LHCN-M2 (cell line): ENCODE data around the gene NSL1. TPM values are rescaled to one million over a fixed set of nuclear protein-coding genes. Genes with fewer than 3 reads are reported as not detected.
A peak's percentile ranks its signal among the peaks of the same experiment; 100 is the strongest.
"Not testable (repeated sequence)": the region's sequence is repeated elsewhere in the genome, so short reads cannot be mapped to it uniquely, and the experiment has no call there.

ENCODE experiments used
- DNase-seq: peaks from one replicate; pipeline ENCODE4 v3.0.0-alpha.2; 2012; ENCODE audit warnings: low read depth
- polyA plus RNA-seq: library from polyadenylated mRNA; unstranded; fragments of >200 nt; gene quantifications from one replicate; pipeline ENCODE4 v1.2.1, GENCODE V29; 2012; ENCODE audit warnings: missing spikeins
- total RNA-seq: library from RNA; depleted of rRNA; stranded (reverse); fragments of >200 nt; gene quantifications from 2 replicates; pipeline ENCODE4 v1.2.3, GENCODE V29; 2014; rRNA removed

The NSL1 gene
- total RNA-seq, result 36.2 and 55.0 TPM in 2 replicates
- 15.9 TPM for polyA plus RNA-seq

DNA sequence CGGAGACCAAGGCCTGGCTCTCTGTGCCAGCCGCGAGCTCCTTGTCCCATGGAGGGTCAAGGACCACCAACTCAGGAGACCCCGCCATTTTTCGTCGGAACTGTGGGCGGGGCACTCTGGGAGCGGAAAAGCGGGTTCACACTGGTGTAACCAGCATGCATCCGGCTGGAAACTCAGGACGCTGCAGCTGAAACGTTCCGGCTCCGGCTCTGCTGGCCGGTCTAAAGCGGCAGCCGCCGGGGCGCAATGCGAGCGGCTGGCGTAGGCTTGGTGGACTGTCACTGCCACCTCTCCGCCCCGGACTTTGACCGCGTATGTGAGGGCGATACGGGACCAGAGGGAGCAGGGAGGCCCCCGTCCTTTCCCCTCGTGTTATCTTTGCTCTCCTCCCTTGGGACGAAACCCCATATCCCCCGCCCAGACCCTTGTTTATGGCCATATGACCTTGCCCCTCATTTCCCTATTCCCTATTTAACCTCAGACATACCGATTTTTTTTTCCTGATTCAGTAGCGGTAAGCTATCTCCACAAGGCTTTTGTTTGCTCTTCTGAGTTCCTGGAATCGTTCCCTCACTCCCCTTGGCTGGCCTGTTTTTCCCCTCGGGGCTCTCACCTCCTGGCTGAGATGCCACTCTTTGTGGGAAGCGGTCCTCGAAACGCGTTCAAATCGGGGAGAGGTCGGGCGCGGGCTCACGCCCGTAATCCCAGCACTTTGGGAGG is at the start of gene NSL1, which contains the start of gene TATDN3:
Gene NSL1 (minus strand): TSS at position 102 of the 720 bp plus-strand sequence. CDS start 14 bp downstream, at position 88.
Gene TATDN3 (plus strand): TSS at position 219 of the 720 bp plus-strand sequence. CDS start 28 bp downstream, at position 247.
- peak; percentile 92 for DNase-seq

DNA sequence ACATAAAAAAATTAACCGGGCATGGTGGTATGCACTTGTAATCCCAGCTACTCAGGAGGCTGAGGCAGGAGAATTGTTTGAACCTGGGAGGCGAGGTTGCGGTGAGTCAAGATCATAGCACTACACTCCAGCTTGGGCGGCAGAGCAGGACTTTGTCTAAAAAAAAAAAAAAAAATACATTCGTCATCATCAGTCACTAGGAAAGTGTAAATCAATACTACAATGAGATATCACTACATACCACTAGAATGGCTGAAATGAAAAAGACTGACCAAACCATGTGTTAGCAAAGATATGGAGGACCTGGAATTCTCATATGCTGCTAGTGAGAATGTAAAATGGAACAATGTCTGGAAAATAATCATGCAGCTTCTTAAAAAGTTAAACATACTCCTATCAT is 46.6 kb upstream of the NSL1 start:
- DNase-seq, result no peak

DNA sequence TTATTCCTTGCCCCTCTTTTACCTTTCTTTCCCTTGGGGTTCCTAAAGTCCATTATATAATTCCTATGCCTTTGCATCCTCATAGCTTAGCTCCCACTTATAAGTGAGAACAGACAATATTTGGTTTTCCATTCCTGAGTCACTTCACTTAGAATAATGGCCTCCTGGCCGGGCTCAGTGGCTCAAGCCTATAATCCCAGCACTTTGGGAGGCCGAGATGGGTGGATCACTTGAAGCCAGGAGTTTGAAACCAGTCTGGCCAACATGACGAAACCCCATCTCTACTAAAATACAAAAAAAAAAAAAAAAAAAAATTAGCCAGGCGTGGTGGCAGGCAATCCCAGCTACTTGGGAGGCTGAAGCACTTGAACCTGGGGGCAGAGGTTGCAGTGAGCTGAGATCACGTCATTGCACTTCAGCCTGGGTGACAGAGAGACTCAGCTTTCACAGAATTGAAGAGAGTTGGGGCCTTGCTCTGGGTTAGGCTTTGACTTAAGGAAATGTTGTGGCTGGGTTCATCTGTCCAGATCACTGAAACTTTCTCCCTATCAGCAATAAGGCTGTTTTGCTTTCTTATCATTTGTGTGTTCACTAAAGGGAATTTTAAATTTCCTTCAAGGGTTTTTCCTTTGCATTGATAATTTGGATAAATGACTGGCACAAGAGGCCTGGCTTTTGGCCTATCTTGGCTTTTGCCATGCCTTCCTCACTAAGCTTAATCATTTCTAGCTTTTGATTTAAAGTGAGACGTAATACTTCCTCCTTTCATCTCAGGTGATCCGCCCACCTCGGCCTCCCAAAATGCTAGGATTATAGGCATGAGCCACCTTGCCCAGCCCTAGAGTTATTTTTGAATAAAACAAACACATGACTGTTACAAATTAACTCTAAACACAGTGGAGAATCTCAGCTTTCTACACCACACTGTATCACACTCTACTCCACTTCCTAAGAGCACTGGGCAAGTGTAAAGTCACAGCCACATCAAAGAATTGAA is 41.9 kb upstream of the NSL1 start:
- DNase-seq, result not testable (repeated sequence)

GRCh38 chr1:212828395-212828794 is 36.8 kb upstream of the NSL1 start:
- DNase-seq, result no peak

DNA sequence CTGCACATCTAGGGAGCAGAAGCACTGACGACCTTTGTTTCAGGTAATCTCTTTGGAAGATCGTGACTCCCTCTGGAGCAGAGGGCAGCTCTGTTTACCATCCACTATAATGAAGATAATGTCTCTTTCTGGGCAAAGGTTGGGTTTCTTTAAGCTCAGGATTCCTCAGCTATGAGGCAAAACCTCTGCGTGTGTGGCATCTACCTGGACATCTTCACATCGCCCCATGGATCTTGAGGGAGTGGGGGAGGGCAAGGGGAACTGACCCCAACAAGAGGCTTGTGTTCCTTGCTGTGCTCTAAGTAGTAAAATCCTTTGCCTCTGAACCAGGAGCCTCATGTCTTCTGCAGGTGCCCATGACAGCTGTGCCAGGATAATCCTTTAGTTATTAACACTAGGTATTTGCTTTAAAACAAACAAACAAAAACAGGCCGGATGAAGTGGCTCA is 36.3 kb upstream of the NSL1 start:
- DNase-seq, result no peak

GRCh38 chr1:212827171-212827776 is 35.7 kb upstream of the NSL1 start:
- no peak for DNase-seq

DNA sequence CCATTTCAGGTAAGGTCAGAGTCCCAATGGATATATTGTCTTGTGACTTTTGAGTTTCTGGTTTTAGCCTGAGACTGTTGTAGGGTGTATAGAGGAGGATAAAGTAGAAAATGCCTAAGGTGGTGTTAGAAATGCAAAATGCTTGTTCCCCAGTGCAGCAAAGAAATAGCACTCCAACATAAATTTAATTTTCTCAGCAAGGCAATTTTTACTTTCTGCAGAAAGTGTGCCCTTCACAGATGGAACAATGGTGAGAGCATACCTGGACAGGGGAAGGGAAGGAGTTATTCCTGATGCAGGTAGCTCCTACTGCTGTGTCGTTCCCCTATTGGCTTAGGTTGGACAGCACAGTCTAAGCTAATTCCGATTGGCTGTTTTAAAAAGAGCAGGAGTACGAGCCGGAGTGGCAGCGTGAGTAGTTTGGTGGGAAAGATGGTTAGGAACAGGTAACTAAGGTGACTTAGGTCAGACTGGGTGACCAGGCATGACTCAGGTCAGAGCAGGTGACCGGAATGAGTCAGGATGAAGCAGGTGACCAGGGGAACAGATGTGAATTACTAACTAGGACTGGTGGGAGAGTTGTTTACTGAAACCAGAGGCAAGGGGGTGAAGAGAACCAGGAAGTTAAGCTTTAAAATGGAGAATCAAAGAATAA is 34.3 kb upstream of the NSL1 start:
- no peak for DNase-seq

GRCh38 chr1:212824201-212824600 is 32.6 kb upstream of the NSL1 start:
- DNase-seq, result no peak

- DNase-seq, result no peak
Measured at GRCh38 chr1:212822956-212823355, 31.4 kb upstream of the NSL1 start.

- no peak for DNase-seq
Measured at GRCh38 chr1:212820969-212821368, 29.4 kb upstream of the NSL1 start.

DNA sequence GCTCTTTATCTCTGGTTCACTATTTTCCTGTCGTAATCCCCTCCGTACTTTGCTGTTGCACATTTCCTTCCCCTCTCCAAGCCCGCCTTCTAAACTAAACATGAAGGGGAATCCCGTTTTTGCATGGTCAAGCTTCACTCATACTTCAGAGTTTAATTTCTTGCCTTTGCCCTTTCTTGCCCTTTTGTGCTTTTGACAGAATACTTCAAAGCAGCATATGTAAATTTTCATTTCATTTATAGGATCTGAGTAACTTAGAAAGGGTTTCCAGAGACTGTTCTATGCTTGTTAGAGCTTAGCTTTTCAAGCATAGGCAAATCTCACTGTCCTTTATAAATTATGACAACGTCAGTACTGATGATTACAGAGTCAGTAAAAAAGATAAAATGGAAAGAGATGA is 28.1 kb upstream of the NSL1 start:
- DNase-seq, result no peak

GRCh38 chr1:212816567-212817278 is 25.1 kb upstream of the NSL1 start:
- no peak for DNase-seq

- peak; percentile 5 for DNase-seq
Measured at GRCh38 chr1:212814537-212815334, 23.2 kb upstream of the NSL1 start.

DNA sequence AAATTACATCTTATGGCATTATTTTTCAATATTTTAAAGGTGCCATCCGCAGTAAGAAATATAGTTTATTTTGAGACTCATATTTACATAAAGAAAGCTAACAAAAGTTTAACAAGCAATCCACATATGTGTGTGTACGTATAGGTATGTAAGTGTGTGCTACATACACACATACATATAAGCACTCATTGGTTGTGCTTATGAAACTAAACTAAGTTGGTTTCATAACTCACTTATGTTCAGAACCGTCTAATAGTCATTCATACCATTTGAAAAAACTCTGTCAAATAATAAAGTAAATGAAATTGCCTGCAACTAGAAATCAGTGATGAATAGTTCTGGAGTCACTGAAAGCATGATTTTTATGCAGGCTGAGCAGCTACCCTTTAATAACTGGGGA is 14.2 kb upstream of the NSL1 start:
- no peak for DNase-seq

DNA sequence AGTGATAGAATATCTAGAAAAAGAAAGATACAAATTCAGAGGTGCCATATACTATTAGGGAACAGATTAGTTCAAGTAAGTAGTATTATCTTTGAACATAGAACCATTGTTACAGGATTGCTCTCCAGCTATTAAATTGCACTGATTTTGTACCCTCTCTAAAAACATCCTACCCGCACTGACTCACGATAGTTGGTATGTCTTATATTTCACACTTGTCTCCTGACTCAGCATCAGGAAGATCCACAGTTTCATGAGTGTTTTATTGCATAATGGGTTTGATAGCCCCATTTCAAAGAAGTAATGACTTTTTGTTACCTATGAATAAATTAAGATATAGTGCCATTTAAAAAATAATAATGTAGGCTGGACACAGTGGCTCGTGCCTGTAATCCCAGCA is 6.1 kb upstream of the NSL1 start:
- DNase-seq, result peak; percentile 79

GRCh38 chr1:212794561-212795014 is 3.0 kb upstream of the NSL1 start:
- DNase-seq, result no peak

GRCh38 chr1:212792396-212792908 is 875 bp upstream of the NSL1 start:
- DNase-seq, result peak; percentile 6

GRCh38 chr1:212791261-212791675 is 309 bp downstream of the NSL1 start:
- peak; percentile 81 for DNase-seq

- DNase-seq, result no peak
Measured at GRCh38 chr1:212785871-212786270, 5.7 kb downstream of the NSL1 start.
